ENCODE data around the gene MLLT11. TPM values are rescaled to one million over a fixed set of nuclear protein-coding genes. Genes with fewer than 3 reads are reported as not detected.
"Not testable (repeated sequence)": the region's sequence is repeated elsewhere in the genome, so short reads cannot be mapped to it uniquely, and the experiment has no call there.

MLLT11 gene
- total RNA-seq, 1 donor from 2014 or later = 3.0 TPM

- H3K9me3 Mint-ChIP-seq = no peaks in the 10 kb centered on the region
- peaks cover 21% of the 10 kb centered on the region for H3K36me3 Mint-ChIP-seq (ENCODE audit: low read depth)
- H3K4me3 Mint-ChIP-seq = no peak overlapping the region
- DNase-seq = no peak
- no peaks in the 10 kb centered on the region for H3K27me3 Mint-ChIP-seq
- peak overlapping the region; percentile 63 for H3K27ac Mint-ChIP-seq
- H3K4me1 Mint-ChIP-seq = peaks cover 29% of the 10 kb centered on the region
- intact Hi-C loops (cut with micrococcal nuclease) = no loop called here
Observed at GRCh38 chr1:151062741-151063371, 2.7 kb downstream of the MLLT11 start.

GRCh38 chr1:151065089-151065645, 5.0 kb downstream of the MLLT11 start:
- peaks cover 27% of the 10 kb centered on the region for H3K4me1 Mint-ChIP-seq
- H3K4me3 Mint-ChIP-seq = no peak overlapping the region
- DNase-seq = no peak
- intact Hi-C loops (cut with micrococcal nuclease) = no loop called here
- H3K27ac Mint-ChIP-seq = no peak overlapping the region
- H3K9me3 Mint-ChIP-seq = no peaks in the 10 kb centered on the region
- H3K36me3 Mint-ChIP-seq (ENCODE audit: low read depth) = peaks cover 10% of the 10 kb centered on the region
- no peaks in the 10 kb centered on the region for H3K27me3 Mint-ChIP-seq

GRCh38 chr1:151067185-151067584, 7.0 kb downstream of the MLLT11 start:
- Mint-ChIP-seq H3K4me1 (peaks cover 15% of the 10 kb centered on the region), H3K36me3 (ENCODE audit: low read depth) (peaks cover 10% of the 10 kb centered on the region), H3K27ac (no peak overlapping the region), H3K9me3 (no peaks in the 10 kb centered on the region), H3K4me3 (no peak overlapping the region), H3K27me3 (no peaks in the 10 kb centered on the region)
- intact Hi-C loops (cut with micrococcal nuclease) = no loop called here
- no peak for DNase-seq

GRCh38 chr1:151069103-151069486, 8.9 kb downstream of the MLLT11 start:
- intact Hi-C loops (cut with micrococcal nuclease) = no loop called here
- H3K36me3 Mint-ChIP-seq (ENCODE audit: low read depth) = peaks cover 11% of the 10 kb centered on the region
- H3K4me1 Mint-ChIP-seq = peaks cover 17% of the 10 kb centered on the region
- H3K9me3 Mint-ChIP-seq = no peaks in the 10 kb centered on the region
- peak overlapping the region; percentile 91 for H3K4me3 Mint-ChIP-seq
- peak overlapping the region; percentile 99 for H3K27ac Mint-ChIP-seq
- no peak for DNase-seq
- H3K27me3 Mint-ChIP-seq = no peaks in the 10 kb centered on the region

GRCh38 chr1:151070474-151071276, 10.5 kb downstream of the MLLT11 start, which contains the start of gene GABPB2:
Gene GABPB2, plus strand, starts transcription at chr1:151070761. Its CDS starts 17,429 bp downstream, at chr1:151088190.
- Mint-ChIP-seq H3K9me3 (no peaks in the 10 kb centered on the region), H3K27ac (peak within 1 kb of the TSS; percentile 99), H3K27me3 (no peaks in the 10 kb centered on the region), H3K4me3 (peak within 1 kb of the TSS; percentile 91), H3K4me1 (peaks cover 17% of the 10 kb centered on the region), H3K36me3 (ENCODE audit: low read depth) (peaks cover 14% of the 10 kb centered on the region)
- intact Hi-C loops (cut with micrococcal nuclease) = loop anchor here (1.0 to 2.0 kb wide), 7 partner anchors 11 to 212 kb away; partner anchors contain the start of genes C1orf56, CDC42SE1, PRUNE1 and PSMD4
- peak; percentile 96 for DNase-seq

- Mint-ChIP-seq H3K27ac (no peak overlapping the region), H3K27me3 (no peaks in the 10 kb centered on the region), H3K9me3 (no peaks in the 10 kb centered on the region), H3K4me1 (peaks cover 17% of the 10 kb centered on the region), H3K4me3 (peak overlapping the region; percentile 91), H3K36me3 (ENCODE audit: low read depth) (peaks cover 10% of the 10 kb centered on the region)
- DNase-seq = no peak
- intact Hi-C loops (cut with micrococcal nuclease) = no loop called here
Observed at GRCh38 chr1:151072224-151072623, 12.0 kb downstream of the MLLT11 start.

- H3K27me3 Mint-ChIP-seq = no peaks in the 10 kb centered on the region
- H3K9me3 Mint-ChIP-seq = no peaks in the 10 kb centered on the region
- no peak for DNase-seq
- intact Hi-C loops (cut with micrococcal nuclease) = no loop called here
- peaks cover 10% of the 10 kb centered on the region for H3K36me3 Mint-ChIP-seq (ENCODE audit: low read depth)
- no peaks in the 10 kb centered on the region for H3K4me1 Mint-ChIP-seq
- H3K27ac Mint-ChIP-seq = no peak overlapping the region
- H3K4me3 Mint-ChIP-seq = no peak overlapping the region
Observed at GRCh38 chr1:151085953-151086559, 25.9 kb downstream of the MLLT11 start.

GRCh38 chr1:151097426-151097825, 37.2 kb downstream of the MLLT11 start:
- H3K9me3 Mint-ChIP-seq; H3K36me3 Mint-ChIP-seq (ENCODE audit: low read depth); H3K4me3 Mint-ChIP-seq; intact Hi-C loops (cut with micrococcal nuclease); H3K27ac Mint-ChIP-seq; H3K27me3 Mint-ChIP-seq; H3K4me1 Mint-ChIP-seq; DNase-seq: not testable (repeated sequence)

GRCh38 chr1:151098126-151098525, 37.9 kb downstream of the MLLT11 start:
- H3K4me1 Mint-ChIP-seq = no peaks in the 10 kb centered on the region

GRCh38 chr1:151104630-151105029, 44.4 kb downstream of the MLLT11 start:
- Mint-ChIP-seq H3K27me3 (no peaks in the 10 kb centered on the region), H3K9me3 (no peaks in the 10 kb centered on the region), H3K4me3 (no peak overlapping the region), H3K36me3 (ENCODE audit: low read depth) (peaks cover 11% of the 10 kb centered on the region), H3K4me1 (no peaks in the 10 kb centered on the region), H3K27ac (no peak overlapping the region)
- DNase-seq = no peak
- intact Hi-C loops (cut with micrococcal nuclease) = no loop called here

More at GRCh38 chr1:151098126-151098525, 37.9 kb downstream of the MLLT11 start:
- no peak for DNase-seq
- peaks cover 6% of the 10 kb centered on the region for H3K36me3 Mint-ChIP-seq (ENCODE audit: low read depth)
- intact Hi-C loops (cut with micrococcal nuclease) = no loop called here
- no peak overlapping the region for H3K27ac Mint-ChIP-seq
- H3K27me3 Mint-ChIP-seq = no peaks in the 10 kb centered on the region
- H3K4me3 Mint-ChIP-seq = no peak overlapping the region
- H3K9me3 Mint-ChIP-seq = no peaks in the 10 kb centered on the region

- Mint-ChIP-seq H3K27me3 (no peaks in the 10 kb centered on the region), H3K9me3 (no peaks in the 10 kb centered on the region), H3K27ac (no peak overlapping the region), H3K4me3 (no peak overlapping the region), H3K4me1 (no peaks in the 10 kb centered on the region), H3K36me3 (ENCODE audit: low read depth) (peaks cover 13% of the 10 kb centered on the region)
- intact Hi-C loops (cut with micrococcal nuclease) = no loop called here
- no peak for DNase-seq
Observed at GRCh38 chr1:151106894-151107293, 46.7 kb downstream of the MLLT11 start.

GRCh38 chr1:151108331-151108730, 48.1 kb downstream of the MLLT11 start:
- no peak overlapping the region for H3K4me3 Mint-ChIP-seq
- H3K27me3 Mint-ChIP-seq = no peaks in the 10 kb centered on the region
- H3K27ac Mint-ChIP-seq = no peak overlapping the region
- H3K4me1 Mint-ChIP-seq = no peaks in the 10 kb centered on the region
- no peak for DNase-seq
- intact Hi-C loops (cut with micrococcal nuclease) = no loop called here
- no peaks in the 10 kb centered on the region for H3K9me3 Mint-ChIP-seq
- H3K36me3 Mint-ChIP-seq (ENCODE audit: low read depth) = peaks cover 13% of the 10 kb centered on the region

- Mint-ChIP-seq H3K36me3 (ENCODE audit: low read depth) (peaks cover 7% of the 10 kb centered on the region), H3K9me3 (no peaks in the 10 kb centered on the region), H3K4me3 (no peak overlapping the region), H3K27me3 (no peaks in the 10 kb centered on the region), H3K27ac (no peak overlapping the region), H3K4me1 (no peaks in the 10 kb centered on the region)
- intact Hi-C loops (cut with micrococcal nuclease) = no loop called here
- DNase-seq = no peak
Observed at GRCh38 chr1:151113877-151114276, 53.7 kb downstream of the MLLT11 start.
